NCI-H2196 treated with DMSO at 0.1 percent for 48 hours (cell line): ENCODE measurements around the gene SGCD.

Experiments used
- DNase-seq: peaks from one replicate; lab custom pipeline; 2025; ENCODE audit not compliant: unreplicated experiment; lab: John Stamatoyannopoulos, UW

Gene SGCD

GRCh38 chr5:156500755-156501154 is 173.8 kb downstream of the SGCD start:
- no peak for DNase-seq

GRCh38 chr5:156505101-156505500 is 178.1 kb downstream of the SGCD start:
- no peak for DNase-seq

- DNase-seq, result no peak
These were observed 186.3 kb downstream of the SGCD start for GRCh38 chr5:156513123-156513815.

GRCh38 chr5:156515121-156515520 is 188.2 kb downstream of the SGCD start:
- DNase-seq, result no peak

GRCh38 chr5:156515803-156516360 is 188.9 kb downstream of the SGCD start:
- DNase-seq, result no peak

GRCh38 chr5:156522651-156523529 is 195.9 kb downstream of the SGCD start:
- DNase-seq, result no peak

- no peak for DNase-seq
These were observed 196.6 kb downstream of the SGCD start for GRCh38 chr5:156523607-156524006.

- no peak for DNase-seq
These were observed 199.3 kb downstream of the SGCD start for GRCh38 chr5:156526081-156526925.

- no peak for DNase-seq
These were observed 200.6 kb downstream of the SGCD start for GRCh38 chr5:156527611-156528010.

- DNase-seq, result no peak
These were observed 201.7 kb downstream of the SGCD start for GRCh38 chr5:156528673-156529072.

- no peak for DNase-seq
These were observed 202.9 kb downstream of the SGCD start for GRCh38 chr5:156529892-156530291.

GRCh38 chr5:156531199-156531598 is 204.2 kb downstream of the SGCD start:
- DNase-seq, result no peak

- DNase-seq, result no peak
These were observed 206.0 kb downstream of the SGCD start for GRCh38 chr5:156532921-156533320.

- no peak for DNase-seq
These were observed 207.1 kb downstream of the SGCD start for GRCh38 chr5:156534085-156534484.

GRCh38 chr5:156534906-156535485 is 208.0 kb downstream of the SGCD start:
- no peak for DNase-seq

GRCh38 chr5:156540491-156540890 is 213.5 kb downstream of the SGCD start:
- no peak for DNase-seq

GRCh38 chr5:156541582-156541981 is 214.6 kb downstream of the SGCD start:
- no peak for DNase-seq

- DNase-seq, result no peak
These were observed 216.6 kb downstream of the SGCD start for GRCh38 chr5:156543348-156544145.

GRCh38 chr5:156552855-156553358 is 225.9 kb downstream of the SGCD start:
- DNase-seq, result no peak
